NK-92 (cell line): ENCODE data around the gene BIRC2.
"Not testable (repeated sequence)": the region's sequence is repeated elsewhere in the genome, so short reads cannot be mapped to it uniquely, and the experiment has no call there.

Source experiments
- DNase-seq: peaks from one replicate; lab custom pipeline; 2025; ENCODE audit not compliant: unreplicated experiment; lab: John Stamatoyannopoulos, UW

BIRC2 gene

GRCh38 chr11:102322560-102322959, 24.5 kb upstream of the BIRC2 start:
- no peak for DNase-seq

GRCh38 chr11:102323542-102324251, 23.3 kb upstream of the BIRC2 start:
- DNase-seq = no peak

GRCh38 chr11:102325088-102325487, 21.9 kb upstream of the BIRC2 start:
- DNase-seq = no peak

DNA sequence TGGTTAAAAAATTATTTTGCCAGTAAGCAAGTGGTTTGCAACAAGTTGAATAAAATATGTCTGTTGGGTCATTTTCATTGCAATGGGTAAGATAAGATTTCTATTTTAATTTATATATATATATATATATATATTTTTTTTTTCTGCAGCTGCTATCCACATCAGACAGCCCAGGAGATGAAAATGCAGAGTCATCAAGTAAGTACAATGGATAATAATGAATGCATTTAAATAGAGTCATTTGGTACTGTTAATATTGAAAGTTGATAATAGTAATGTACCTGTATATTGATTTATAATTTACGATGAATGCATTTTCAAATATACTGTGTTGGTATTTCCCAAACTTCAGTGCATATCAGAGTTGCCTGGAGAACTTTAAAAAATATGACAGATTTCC, 18.3 kb upstream of the BIRC2 start:
- DNase-seq = no peak

GRCh38 chr11:102330231-102330630, 16.8 kb upstream of the BIRC2 start:
- DNase-seq = no peak

DNA sequence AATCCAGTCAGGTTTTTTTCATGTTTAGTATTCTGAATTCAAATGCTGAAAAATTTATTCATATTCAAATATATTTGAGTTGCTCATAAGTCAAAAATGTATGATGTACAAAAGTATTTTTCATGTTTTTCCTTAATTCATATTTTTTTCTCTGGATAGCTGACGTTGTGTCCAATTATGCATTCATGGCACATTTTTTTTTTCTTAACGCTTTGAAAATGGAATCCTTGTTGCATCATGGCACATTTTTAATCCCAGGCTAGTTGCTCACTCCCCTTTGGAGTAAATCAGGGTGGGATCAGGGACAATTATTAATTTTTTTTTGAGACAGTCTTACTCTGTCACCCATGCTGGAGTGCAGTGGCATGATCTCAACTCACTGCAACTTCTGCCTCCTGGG, 15.7 kb upstream of the BIRC2 start:
- DNase-seq = no peak

DNA sequence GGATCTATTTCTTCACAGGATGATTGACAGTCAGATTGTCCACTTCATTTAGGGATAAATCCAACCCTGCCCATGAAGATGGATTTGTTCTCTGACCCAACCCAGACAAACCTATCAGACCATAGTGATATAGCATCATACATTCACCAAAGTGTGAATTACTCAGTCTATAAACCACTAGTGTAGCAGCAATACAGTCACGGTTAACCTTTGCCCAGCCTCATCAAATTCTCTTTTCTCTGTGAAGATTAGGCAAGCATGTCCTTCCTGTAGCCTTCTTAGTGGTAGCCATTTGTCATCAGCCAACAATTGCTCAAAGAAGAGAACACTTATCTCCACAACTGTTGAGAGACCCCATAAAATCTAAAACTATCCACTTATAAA, 14.4 kb upstream of the BIRC2 start:
- DNase-seq = no peak

DNA sequence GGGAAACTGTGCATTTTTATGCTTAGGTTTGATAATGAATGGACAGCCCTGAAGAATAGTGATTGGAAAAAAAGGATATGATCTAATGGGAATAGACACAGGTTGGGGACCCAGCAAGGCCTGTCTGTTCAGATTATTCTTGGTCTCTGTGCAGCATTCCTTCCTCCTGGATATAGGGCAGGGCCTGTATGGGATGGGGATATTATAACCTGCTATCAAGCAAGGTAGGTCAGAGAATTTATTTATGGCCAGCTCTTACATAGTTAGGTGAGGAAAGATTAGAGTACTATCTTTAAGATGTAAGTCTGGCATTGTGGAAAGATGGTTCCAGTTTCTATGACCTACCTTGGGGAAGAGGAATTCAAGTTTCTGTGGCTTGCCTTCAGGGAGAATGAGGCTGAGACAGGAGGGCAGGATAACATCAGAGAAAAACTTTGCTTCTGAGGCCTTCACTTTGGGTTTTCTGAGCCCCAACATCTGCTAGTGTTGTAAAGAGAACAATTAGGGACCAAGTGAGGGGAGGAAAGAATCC, 8.5 kb upstream of the BIRC2 start:
- no peak for DNase-seq

DNA sequence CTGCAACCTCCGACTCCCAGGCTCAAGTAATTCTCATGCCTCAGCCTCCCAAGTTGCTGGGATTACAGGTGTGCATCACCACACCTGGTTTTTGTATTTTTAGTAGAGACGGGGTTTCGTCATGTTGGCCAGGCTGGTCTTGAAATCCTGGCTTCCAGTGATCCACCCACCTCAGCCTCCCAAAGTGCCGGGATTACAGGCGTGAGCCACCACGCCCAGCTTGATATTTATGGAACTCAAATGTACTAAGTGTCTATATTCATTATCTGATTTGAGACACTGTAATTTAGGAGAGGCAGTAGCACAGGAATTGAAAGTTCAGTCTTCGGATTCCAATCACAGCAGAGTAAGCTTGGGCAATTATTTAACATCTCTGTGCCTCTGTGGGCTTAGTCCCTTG, 5.7 kb upstream of the BIRC2 start:
- DNase-seq = not testable (repeated sequence)

DNA sequence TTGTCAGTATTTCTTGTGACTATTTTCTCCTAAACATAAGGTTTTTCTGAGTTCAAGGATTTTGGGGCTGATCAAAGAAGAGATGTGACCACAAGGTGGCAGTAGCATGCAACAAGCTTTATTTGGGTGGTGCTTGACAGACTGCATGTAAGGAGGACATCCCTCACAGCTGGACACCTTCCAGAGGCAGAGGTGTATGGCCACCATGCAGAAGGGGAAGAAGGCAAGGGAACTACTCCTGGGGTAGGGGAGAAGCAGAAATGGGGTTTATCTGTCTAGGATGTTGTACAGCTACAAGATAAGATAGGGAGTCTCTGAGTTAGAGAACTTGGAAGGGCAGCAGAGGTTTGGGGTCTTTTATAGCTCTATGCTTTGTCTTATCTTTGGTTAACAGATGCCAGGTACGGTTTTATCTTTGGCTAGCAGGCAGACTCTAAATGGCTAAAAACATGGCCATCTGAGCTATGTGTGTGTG, 5.1 kb upstream of the BIRC2 start:
- no peak for DNase-seq

DNA sequence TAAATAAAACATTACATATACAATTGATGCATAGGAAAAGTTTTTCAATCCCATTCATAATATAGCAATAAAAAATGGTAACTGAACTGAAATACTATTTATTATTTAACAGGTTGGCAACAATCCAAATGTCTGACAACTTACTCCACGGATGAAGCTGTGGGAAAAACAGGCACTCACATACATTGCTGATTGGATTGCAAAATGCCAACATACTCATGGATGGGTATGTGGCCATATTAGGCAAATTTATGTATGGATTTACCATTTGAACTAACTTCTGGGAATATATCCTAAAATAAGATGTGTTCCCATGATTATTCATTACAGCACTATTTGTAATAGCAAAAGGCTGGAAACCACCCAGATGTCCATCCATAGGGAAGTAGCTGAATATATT, 3.2 kb upstream of the BIRC2 start:
- DNase-seq = no peak

DNA sequence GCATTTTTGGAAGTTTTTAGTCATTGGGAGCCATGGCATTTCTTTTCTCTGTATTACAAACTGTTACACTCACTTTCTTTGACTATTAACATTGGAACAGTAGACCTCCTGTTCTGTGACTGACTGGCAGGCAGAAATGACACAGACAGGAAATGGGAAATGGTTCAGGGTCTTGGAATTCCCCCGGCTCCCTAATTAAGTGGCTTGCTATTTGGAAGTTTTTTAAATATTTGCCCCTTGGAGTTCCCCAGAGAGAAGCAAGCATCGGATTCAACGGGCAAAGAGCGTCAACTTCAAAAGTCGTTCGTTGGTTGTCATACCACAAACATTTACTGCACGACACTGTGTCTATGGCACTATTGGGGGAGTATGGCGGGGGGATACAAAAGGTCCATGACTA, 1.1 kb upstream of the BIRC2 start:
- no peak for DNase-seq

DNA sequence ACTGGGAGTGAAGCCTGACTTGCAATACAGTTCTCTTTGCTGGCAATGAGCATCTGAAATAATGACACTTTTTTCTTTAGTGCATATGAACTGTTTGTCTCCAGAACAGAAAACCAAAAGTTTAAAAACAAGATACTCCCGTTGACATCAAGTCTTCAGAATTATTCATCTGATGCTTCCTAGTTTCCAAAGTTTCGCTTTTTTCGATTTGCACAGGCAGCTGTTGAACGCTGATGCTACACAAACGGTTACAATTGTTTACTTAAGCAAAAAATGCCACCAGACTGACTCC, 612 bp upstream of the BIRC2 start:
- no peak for DNase-seq

DNA sequence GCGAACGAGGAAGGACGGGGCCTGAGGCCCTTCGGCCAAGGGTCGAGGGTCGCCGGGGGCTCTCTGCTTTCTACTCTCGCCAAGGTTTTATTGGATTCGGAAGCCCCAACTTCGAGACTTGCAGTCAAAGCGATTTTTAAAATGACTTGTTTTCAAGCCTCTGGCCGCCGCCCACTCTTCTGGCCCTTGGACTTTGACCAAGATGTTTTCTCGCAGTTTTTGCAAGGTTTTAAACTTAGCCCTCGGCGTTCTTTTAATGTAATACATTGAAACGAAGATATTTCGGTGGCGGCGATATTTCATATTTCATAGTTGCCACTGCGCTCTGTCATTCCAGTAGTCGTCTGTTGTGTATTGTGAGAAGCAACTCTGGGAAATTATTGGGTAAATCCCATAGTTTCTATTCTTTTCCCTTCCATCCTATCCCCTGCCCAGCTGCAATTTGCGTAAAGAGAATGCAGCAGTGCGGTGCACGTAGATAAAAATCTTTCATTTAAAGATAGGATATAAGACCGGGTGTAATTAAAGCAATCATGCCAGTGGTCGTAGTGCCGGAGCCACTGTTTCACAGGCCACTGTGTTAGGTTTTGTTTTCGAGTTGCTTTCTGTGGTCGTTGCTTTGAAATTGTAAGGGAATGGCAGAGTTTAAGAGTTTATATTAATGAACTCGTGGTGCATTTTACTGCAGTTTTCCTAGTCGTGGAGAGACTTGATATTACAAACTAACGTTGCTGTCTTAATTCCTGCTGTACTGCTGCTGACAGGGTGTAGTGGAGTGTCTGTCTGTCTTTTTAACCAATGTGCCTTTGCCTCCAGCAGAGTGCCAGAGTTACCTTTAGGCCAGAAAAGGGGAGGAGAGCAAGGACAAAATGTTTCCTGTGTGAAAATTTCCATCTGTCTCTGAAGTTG, 702 bp downstream of the BIRC2 start:
- no peak for DNase-seq

DNA sequence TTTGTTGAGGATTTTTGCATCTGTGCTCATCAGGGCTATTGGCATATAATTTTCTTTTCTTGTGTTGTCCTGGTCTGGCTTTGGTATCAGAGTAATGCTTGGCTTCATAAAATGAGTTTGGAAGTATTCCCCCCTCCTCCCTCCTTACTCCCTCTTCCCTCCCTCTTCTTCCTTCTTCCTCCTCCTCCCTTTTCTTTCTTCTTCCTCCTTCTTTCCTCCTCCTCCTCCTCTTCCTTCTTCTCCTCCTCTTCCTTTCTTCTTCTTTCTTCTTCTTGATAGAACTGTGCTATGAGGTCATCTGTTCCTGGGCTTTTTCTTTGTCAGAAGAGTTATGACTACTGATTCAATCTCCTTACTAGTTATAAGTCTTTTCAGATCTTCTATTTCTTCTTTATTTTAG, 10.1 kb downstream of the BIRC2 start:
- DNase-seq = no peak

DNA sequence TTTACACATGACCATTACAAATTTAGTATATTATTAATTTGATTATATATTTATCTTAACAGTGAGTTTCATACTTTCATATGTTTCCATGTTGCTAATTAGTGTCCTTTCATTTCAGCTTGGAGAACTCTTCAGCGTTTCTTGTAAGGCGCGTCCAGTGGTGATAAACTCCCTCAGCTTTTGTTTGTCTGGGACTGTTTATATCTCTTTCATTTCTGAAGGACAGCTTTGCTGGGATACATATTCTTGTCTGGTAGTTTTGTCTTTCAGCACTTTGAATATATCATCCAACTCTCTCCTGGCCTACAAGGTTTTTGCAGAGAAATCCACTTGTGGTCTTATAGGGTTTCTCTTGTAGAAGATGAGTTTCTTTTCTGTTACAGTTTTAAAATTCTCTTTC, 12.4 kb downstream of the BIRC2 start:
- no peak for DNase-seq

GRCh38 chr11:102360681-102361080, 13.7 kb downstream of the BIRC2 start:
- no peak for DNase-seq

DNA sequence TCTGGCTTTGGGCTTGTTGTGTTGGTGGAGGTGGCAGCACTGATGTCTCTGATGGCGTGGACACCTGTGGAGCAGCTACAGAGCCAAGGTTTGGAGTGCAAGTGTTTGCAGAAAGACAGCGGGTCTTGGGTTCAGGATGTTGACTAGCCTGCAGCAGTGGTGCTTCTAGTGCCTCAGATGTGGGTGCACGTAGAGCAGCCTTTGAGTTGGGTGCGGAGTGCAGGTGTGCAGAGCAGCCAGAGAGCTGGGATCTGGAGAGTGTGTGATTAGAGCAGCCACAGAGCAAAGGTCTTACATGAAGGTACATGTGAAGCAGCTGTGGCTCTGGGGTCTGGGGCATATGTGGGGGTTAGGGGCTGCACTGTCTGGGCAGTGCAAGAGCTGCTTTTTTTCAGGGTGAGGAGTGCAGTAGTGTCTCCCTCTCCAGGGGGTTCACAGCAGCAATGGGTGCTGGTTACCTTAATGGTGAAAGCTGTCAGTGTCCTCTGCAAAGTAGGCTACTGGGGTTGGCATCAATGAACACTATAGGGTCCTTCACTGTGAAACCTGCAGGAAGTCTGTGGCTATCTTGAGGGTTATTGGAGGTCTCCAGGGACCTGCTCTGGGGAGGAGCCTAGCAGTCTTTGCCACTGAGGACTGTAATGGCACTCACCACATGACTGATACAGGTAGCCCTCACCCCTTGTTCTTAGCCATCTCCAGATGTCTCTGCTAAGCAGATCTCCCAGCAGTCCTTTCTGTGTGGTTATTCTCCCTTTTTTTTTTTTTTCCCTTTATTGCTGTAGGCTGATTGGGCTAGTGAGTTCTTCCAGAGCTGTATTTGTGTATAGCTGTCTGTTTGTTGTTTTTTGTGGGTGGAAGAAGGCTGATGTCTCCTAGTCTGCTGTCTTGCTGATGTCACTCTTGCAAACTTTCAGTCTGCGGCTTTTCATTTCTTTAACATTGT, 14.3 kb downstream of the BIRC2 start:
- DNase-seq = no peak

GRCh38 chr11:102364991-102365390, 18.0 kb downstream of the BIRC2 start:
- no peak for DNase-seq

DNA sequence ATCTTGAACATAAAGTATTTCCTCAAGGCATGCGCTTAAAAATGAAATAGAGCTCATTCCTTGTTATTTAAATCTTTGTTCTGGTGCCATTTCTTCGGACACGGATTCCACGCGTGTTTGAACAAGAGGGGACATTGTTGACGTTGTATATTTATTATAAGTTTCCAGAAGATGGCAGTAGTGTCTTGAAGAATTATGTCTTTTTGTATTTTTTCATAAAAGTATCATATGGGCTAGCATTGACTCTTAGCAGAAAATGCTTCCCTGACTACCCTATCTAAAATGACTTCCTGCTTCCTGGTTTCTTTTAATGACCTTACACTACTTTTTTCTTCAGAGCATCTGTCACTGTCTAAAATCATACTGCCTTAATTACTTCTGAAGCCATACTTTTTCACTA, 20.4 kb downstream of the BIRC2 start:
- no peak for DNase-seq

DNA sequence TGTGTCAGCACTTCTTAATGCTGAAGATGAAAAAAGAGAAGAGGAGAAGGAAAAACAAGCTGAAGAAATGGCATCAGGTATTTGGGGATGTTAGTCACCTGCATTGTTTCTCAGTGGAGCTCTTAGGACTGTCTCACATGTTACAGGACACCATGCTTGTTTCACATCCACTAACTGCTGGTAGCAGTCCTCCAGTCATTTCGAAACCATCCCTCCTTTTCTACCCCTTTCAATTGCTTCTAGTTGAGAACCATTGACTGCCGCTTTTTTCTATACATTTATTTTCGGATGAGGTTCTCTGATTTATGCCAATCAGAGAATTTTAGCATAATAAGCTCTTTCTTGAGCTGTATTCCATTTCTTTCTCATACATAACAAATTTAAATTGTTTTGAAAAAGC, 21.5 kb downstream of the BIRC2 start:
- no peak for DNase-seq
